GM19438 (cell line): Measurements from ENCODE around the gene ARNT2.
"Not testable (repeated sequence)": the region's sequence is repeated elsewhere in the genome, so short reads cannot be mapped to it uniquely, and the experiment has no call there.

ENCODE experiments used
- ATAC-seq: cut with Tn5 transposase; IDR thresholded peaks from one replicate; pipeline ENCODE4 v1.9.1; 2021; ENCODE audit warnings: low read depth; ENCODE audit not compliant: unreplicated experiment

The ARNT2 gene

GRCh38 chr15:80508783-80509182 is 104.6 kb downstream of the ARNT2 start:
- no peak for ATAC-seq

- ATAC-seq, result no peak
Measured at GRCh38 chr15:80509800-80510199, 105.6 kb downstream of the ARNT2 start.

GRCh38 chr15:80510985-80511384 is 106.8 kb downstream of the ARNT2 start:
- ATAC-seq, result not testable (repeated sequence)

GRCh38 chr15:80512726-80513660 is 108.8 kb downstream of the ARNT2 start:
- no peak for ATAC-seq

- no peak for ATAC-seq
Measured at GRCh38 chr15:80514071-80514780, 110.0 kb downstream of the ARNT2 start.

- no peak for ATAC-seq
Measured at GRCh38 chr15:80517290-80517689, 113.1 kb downstream of the ARNT2 start.

GRCh38 chr15:80518522-80518921 is 114.3 kb downstream of the ARNT2 start:
- ATAC-seq, result no peak

- ATAC-seq, result no peak
Measured at GRCh38 chr15:80523746-80524145, 119.6 kb downstream of the ARNT2 start.

GRCh38 chr15:80525853-80526252 is 121.7 kb downstream of the ARNT2 start:
- no peak for ATAC-seq

GRCh38 chr15:80526556-80527340 is 122.6 kb downstream of the ARNT2 start:
- ATAC-seq, result no peak

- ATAC-seq, result no peak
Measured at GRCh38 chr15:80527406-80527805, 123.2 kb downstream of the ARNT2 start.

GRCh38 chr15:80527961-80528360 is 123.8 kb downstream of the ARNT2 start:
- ATAC-seq, result no peak

GRCh38 chr15:80530737-80531365 is 126.7 kb downstream of the ARNT2 start:
- ATAC-seq, result no peak

GRCh38 chr15:80531388-80531787 is 127.2 kb downstream of the ARNT2 start:
- ATAC-seq, result no peak

- no peak for ATAC-seq
Measured at GRCh38 chr15:80531796-80532195, 127.6 kb downstream of the ARNT2 start.

- ATAC-seq, result no peak
Measured at GRCh38 chr15:80533790-80534333, 129.7 kb downstream of the ARNT2 start.

- ATAC-seq, result no peak
Measured at GRCh38 chr15:80536231-80536630, 132.0 kb downstream of the ARNT2 start.

GRCh38 chr15:80536716-80537115 is 132.5 kb downstream of the ARNT2 start:
- no peak for ATAC-seq

GRCh38 chr15:80545078-80545477 is 140.9 kb downstream of the ARNT2 start:
- ATAC-seq, result no peak

GRCh38 chr15:80547264-80547663 is 143.1 kb downstream of the ARNT2 start:
- ATAC-seq, result no peak
